GM19239 (cell line): ENCODE measurements around the gene AK2.

Source experiments
- DNase-seq: peaks from one replicate; pipeline ENCODE4 v3.0.0; 2011; ENCODE audit warnings: low spot score; ENCODE audit not compliant: insufficient read length
- FAIRE-seq: peaks from 2 replicates; lab custom pipeline; 2011; peaks lifted over from hg19 to GRCh38; lab: Jason Lieb, UNC

AK2 gene

GRCh38 chr1:32958827-32959226, 77.9 kb downstream of the AK2 start:
- FAIRE-seq = no peak
- no peak for DNase-seq
